ENCODE data around the gene ARPC3. TPM values are rescaled to one million over a fixed set of nuclear protein-coding genes. Genes with fewer than 3 reads are reported as not detected.
"Not testable (repeated sequence)": the region's sequence is repeated elsewhere in the genome, so short reads cannot be mapped to it uniquely, and the experiment has no call there.

ARPC3 gene
- total and polyA plus RNA-seq, 2 experiments from 2014 or later: 356 to 411 TPM

GRCh38 chr12:110465024-110465423 lies 14.9 kb upstream of the ARPC3 start:
- H3K9me2 ChIP-seq (ENCODE audit: insufficient read depth): no peaks in the 10 kb centered on the region
- H3K4me1 Mint-ChIP-seq: peaks cover 13% of the 10 kb centered on the region
- no peak overlapping the region for H3K4me2 ChIP-seq
- H3K27me3 ChIP-seq (ENCODE audit: insufficient read depth): no peaks in the 10 kb centered on the region
- H3K79me2 ChIP-seq (replicated peaks; ENCODE audit: insufficient read depth): peaks cover 66% of the 10 kb centered on the region
- peaks cover 6% of the 10 kb centered on the region for H3K4me1 ChIP-seq (ENCODE audit: insufficient read depth)
- H2AFZ ChIP-seq: no peak overlapping the region
- DNase-seq (ENCODE audit: low spot score): no peak
- H3K36me3 Mint-ChIP-seq (ENCODE audit: low read depth): peaks cover 42% of the 10 kb centered on the region
- ATAC-seq: no peak
- TF ChIP-seq EZH2 (IDR thresholded peaks at IDR 0.05; ENCODE audit: low read depth, unreplicated experiment) (no peak), JUNB (IDR thresholded peaks at IDR 0.05; ENCODE audit: unreplicated experiment) (no peak), ZNF331 (CRISPR knock-in tag; IDR thresholded peaks at IDR 0.05; ENCODE audit: low read depth) (no peak), ETS1 (IDR thresholded peaks at IDR 0.05) (no peak)
- peaks cover 19% of the 10 kb centered on the region for H4K20me1 ChIP-seq (replicated peaks; ENCODE audit: insufficient read depth)
- no peak overlapping the region for H3K4me3 ChIP-seq
- peaks cover 19% of the 10 kb centered on the region for H3K27me3 Mint-ChIP-seq (ENCODE audit: insufficient read depth, low read depth, poor library complexity)
- no peaks in the 10 kb centered on the region; the same call in 2 of the 3 replicates for H3K9me3 Mint-ChIP-seq
- no peak overlapping the region for H3K4me3 Mint-ChIP-seq
- no peak overlapping the region for H3K27ac ChIP-seq (ENCODE audit: low read depth)
- 0 out of 2 replicates have a peak, but pooled peaks cover 3% of the 10 kb centered on the region for H3F3A ChIP-seq (replicated peaks; ENCODE audit: low read depth)
- H3K27ac Mint-ChIP-seq: no peak overlapping the region
- peaks cover 8% of the 10 kb centered on the region for H3K36me3 ChIP-seq (ENCODE audit: insufficient read depth)

- H2AFZ ChIP-seq; H3K27me3 Mint-ChIP-seq (ENCODE audit: insufficient read depth, low read depth, poor library complexity); H3K4me3 ChIP-seq; DNase-seq (ENCODE audit: low spot score); H3F3A ChIP-seq (replicated peaks; ENCODE audit: low read depth); ATAC-seq; H3K4me1 ChIP-seq (ENCODE audit: insufficient read depth); H3K9me3 Mint-ChIP-seq; H3K4me2 ChIP-seq; H3K9me2 ChIP-seq (ENCODE audit: insufficient read depth); H3K27me3 ChIP-seq (ENCODE audit: insufficient read depth); H3K4me1 Mint-ChIP-seq; H3K4me3 Mint-ChIP-seq; H3K27ac Mint-ChIP-seq; H3K27ac ChIP-seq (ENCODE audit: low read depth): not testable (repeated sequence)
- Histone ChIP-seq H3K79me2 (replicated peaks; ENCODE audit: insufficient read depth) (peaks cover 45% of the 10 kb centered on the region), H3K36me3 (ENCODE audit: insufficient read depth) (peaks cover 20% of the 10 kb centered on the region), H4K20me1 (replicated peaks; ENCODE audit: insufficient read depth) (peaks cover 21% of the 10 kb centered on the region)
- H3K36me3 Mint-ChIP-seq (ENCODE audit: low read depth): peaks cover 54% of the 10 kb centered on the region
Observed at GRCh38 chr12:110461189-110461588, 11.1 kb upstream of the ARPC3 start.

GRCh38 chr12:110458756-110459155 lies 8.6 kb upstream of the ARPC3 start:
- H3K9me3 Mint-ChIP-seq: no peaks in the 10 kb centered on the region; the same call in 2 of the 3 replicates
- Histone ChIP-seq H3K4me1 (ENCODE audit: insufficient read depth) (no peaks in the 10 kb centered on the region), H3K9me2 (ENCODE audit: insufficient read depth) (no peaks in the 10 kb centered on the region), H3K36me3 (ENCODE audit: insufficient read depth) (peaks cover 31% of the 10 kb centered on the region), H3K27me3 (ENCODE audit: insufficient read depth) (no peaks in the 10 kb centered on the region), H3K4me3 (no peak overlapping the region), H2AFZ (no peak overlapping the region), H3K27ac (ENCODE audit: low read depth) (no peak overlapping the region), H4K20me1 (replicated peaks; ENCODE audit: insufficient read depth) (peaks cover 11% of the 10 kb centered on the region; the same call in 1 of the 2 replicates), H3F3A (replicated peaks; ENCODE audit: low read depth) (no peaks in the 10 kb centered on the region), H3K79me2 (replicated peaks; ENCODE audit: insufficient read depth) (peaks cover 25% of the 10 kb centered on the region), H3K4me2 (no peak overlapping the region)
- no peak for ATAC-seq
- DNase-seq (ENCODE audit: low spot score): no peak
- H3K27ac Mint-ChIP-seq: no peak overlapping the region
- no peaks in the 10 kb centered on the region for H3K4me1 Mint-ChIP-seq
- H3K36me3 Mint-ChIP-seq (ENCODE audit: low read depth): peaks cover 50% of the 10 kb centered on the region
- no peak overlapping the region for H3K4me3 Mint-ChIP-seq
- peaks cover 1% of the 10 kb centered on the region for H3K27me3 Mint-ChIP-seq (ENCODE audit: insufficient read depth, low read depth, poor library complexity)
- TF ChIP-seq ZNF462 (CRISPR knock-in tag; IDR thresholded peaks at IDR 0.05): no peak
- no peak for TF ChIP-seq ZNF331 (CRISPR knock-in tag; IDR thresholded peaks at IDR 0.05; ENCODE audit: low read depth)
- TF ChIP-seq REST (IDR thresholded peaks at IDR 0.05; ENCODE audit: unreplicated experiment): no peak

All from GM23338 (cell line).